GM21786 (cell line): ENCODE measurements around the gene EWSR1.

Experiments used
- ATAC-seq: cut with Tn5 transposase; IDR thresholded peaks from one replicate; pipeline ENCODE4 v1.9.1; 2021; ENCODE audit not compliant: unreplicated experiment

Gene EWSR1

DNA sequence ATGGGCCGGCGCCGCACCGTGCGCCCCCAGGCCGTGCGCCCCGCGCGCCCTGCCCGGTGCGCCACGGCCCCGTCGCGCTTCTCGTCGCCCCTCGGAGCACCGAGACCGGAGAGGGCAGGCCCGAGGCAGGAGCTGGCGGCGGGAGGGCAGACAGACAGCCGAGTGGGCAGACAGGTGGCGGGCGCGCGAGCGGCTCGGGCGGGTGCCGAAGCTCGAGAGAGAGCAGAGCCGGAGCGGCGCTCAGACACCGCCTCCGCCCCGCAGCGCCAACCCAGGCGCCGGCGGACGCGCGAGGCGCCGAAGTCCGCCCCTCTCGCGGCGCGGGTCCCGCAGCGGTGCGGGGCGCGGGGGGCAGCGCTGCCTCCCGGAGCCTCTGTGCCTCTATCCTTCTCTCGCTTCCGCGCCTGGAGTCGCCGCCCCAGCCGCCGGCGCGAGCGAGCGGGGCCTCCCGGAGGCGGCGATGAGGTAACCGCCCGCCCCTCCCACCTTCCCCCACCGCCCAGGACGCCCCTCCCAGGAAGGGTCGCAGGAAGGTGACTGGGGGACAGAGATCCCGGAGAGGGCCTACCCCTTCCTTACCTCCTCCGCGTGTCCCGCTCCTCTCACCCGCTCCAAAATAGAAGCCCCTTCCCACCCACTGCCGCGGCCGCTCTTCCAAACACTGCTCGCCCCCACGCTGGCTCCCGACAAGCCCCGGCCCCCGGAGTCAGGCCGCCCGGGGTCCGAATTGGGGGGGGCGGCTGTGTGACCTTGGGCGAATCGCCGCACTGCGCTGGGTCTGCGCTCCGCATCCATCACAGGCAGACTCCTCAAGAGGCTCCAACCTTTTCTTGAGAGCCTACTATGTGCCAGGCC is 47.4 kb downstream of the EWSR1 start, which contains the start of gene RASL10A:
Gene RASL10A, minus strand, starts transcription at position 412 of the 855 bp plus-strand sequence. CDS start 451 bp downstream, outside the sequence.
- ATAC-seq: no peak

DNA sequence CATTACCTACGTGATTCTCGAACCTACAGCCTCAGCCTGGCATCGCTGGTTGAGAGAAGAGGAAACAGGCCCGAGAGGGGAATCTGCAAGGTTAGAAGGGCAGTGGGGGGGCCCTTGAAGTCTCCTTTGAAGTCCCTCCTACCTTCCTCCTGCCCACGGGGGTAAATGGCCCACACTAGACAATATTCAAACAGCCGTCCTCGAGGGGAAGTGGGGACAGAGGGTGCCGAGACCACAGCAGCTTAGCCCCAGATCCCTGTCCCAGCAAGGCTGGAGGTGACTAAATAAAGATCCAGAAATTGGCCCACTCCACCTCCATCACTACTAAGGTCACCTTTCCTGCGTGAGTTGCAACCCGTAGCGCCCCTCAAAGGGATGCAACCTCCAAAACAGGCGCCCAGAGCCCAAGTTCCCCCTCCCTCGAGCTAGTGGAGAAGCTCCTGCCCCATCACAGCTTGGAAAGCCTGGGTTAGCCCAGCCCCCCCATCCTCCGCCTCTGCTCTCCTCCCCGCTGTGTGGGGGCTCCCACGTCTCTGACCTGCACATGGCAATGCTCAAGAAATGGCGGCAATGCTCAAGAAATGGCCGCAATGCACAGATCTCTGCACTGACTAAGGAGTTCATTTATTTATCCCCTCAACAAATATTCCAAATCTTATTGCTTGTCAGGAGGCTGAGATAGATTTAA is 48.2 kb downstream of the EWSR1 start:
- ATAC-seq: no peak

DNA sequence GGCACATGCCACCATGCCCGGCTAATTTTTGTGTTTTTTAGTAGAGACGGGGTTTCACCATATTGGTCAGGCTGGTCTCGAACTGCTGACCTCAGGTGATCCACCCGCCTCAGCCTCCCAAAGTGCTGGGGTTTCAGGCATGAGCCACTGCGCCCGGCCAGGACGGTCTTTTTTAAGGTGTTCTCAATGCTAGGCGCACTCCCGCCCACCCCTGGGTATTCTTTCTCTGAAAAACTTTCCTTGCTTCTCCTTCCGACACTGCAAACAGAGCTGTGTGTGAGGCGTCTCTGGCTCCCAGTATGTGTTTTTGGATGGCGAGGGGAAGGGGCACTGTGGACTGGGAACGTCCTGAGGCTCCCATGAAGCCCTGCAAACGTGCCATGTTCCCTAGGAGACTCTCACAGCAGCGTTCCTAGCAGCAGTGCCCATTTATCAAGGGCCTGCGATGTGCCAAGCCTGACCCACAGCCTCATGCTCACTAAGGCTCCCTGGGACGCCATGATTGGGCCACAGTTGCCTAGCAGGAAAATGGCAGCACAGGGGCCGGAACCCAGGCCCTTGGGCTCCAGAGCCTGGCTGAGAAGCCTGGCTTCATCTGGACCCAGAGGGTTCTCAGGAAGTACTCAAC is 49.9 kb downstream of the EWSR1 start:
- no peak for ATAC-seq

DNA sequence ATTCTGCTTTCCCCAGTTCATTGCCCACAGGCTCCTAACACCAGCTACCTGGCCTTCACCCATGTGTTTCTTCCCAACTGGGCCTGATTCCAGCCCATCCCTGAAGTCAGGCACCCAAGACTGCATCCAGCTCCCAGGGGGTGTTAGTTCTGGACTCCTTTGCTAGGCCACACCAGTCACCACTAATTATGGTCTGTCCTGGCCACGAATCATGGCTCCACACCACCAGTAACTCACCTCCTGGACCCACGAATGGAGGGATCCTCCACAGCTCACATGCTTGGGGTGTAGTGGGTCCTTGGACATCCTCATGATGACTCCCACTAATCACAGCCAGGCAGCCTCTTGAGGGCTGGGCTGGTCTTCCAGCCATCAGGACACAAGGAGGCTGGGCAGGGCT is 51.0 kb downstream of the EWSR1 start:
- ATAC-seq: no peak

DNA sequence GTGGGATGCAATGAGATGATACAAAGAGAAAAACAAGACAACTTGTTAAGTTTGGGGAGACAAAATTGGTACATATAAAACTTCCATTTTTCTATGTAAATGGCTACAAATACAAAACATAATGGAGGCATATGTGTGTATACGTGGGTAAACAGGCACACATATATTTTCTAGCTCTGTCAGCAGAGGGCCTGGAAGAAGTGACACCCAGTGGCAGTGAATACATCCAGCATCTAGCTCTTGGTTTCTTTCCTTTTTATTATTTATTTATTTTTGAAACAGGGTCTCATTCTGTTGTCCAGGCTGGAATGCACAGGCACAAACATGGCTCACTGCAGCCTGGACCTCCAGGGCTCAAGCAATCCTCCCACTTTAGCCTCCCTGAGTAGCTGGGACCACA is 52.5 kb downstream of the EWSR1 start:
- no peak for ATAC-seq

DNA sequence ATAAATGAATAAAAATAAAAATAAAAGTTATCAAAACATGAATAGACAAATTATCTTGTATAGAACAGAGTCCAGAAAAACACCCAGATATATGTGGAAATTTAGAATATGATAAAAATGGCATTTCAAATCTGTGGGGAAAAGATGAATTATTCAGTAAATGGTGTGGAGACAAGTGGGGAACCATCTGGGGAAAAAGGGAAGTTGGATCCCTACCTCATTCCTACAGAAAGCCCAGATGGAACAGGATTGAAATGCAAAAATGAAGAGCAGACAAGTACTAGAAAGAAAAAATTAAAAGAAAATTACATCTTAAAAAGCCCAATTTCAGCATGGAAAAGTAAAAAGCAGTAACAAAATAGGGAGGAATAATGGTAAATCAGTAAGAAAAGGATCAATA is 55.6 kb downstream of the EWSR1 start:
- no peak for ATAC-seq

DNA sequence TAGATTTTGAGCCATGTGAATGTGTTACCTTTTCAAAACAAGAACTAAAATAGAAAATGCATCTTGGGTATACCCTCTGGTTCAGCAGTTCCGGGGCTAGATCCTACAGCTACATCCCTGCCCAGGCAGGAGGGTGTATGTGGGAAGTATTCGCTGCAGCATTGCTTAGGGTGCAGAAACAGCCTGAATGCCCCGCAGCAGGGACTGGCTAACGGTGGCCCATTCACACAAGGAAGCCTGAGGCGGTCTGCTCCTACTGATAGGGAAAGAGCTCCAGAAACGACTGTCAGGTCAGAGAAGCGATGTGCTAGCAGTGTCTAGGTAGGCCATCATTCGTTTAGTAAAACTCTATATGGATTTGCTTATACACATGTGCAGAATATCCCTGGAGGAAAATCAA is 57.3 kb downstream of the EWSR1 start:
- ATAC-seq: no peak

DNA sequence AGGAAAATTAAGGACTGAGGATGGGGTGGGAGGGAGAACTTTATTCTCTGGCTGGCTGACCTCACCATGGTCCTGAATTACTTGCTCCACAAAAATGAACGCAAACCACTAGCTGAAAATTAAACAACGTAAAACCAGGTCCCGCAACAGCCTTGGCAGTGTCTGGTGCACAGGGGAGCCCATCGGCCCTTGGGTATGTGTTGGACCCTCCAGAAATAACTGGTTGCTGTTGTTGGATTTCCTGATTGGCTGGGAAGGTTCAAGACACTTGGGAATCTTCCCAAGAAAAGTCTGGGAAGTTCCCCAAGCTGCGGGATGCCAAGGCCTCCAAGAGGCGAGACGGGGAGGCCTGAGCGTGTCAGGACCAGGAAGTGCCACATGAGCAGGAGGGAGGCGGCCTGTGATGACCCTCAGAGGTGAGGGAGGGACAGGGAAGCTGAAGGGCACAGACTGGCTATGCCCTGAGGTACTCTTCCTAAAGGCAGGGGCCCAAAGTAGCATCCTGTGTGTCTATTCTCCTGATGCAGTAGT is 57.8 kb downstream of the EWSR1 start:
- no peak for ATAC-seq

DNA sequence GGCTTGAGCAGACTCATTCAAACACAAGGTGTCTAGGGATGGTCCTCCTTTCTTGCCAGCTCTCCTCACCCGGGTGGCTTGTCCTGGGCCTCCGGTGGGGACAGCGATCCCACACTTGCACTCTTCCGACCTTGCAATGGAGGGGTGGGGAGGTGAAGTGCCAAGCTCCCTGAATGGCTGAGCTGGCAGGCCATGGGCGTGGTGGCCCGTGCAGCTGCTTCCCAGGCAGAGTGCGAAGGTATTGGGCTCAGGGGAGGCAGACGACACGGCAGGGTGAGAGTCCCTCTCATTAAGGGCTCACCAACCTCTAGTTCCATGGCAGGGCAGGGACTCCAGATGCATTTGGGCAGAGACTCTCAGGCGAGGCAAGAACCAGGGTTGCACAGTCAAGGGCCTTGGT is 58.4 kb downstream of the EWSR1 start:
- ATAC-seq: no peak

DNA sequence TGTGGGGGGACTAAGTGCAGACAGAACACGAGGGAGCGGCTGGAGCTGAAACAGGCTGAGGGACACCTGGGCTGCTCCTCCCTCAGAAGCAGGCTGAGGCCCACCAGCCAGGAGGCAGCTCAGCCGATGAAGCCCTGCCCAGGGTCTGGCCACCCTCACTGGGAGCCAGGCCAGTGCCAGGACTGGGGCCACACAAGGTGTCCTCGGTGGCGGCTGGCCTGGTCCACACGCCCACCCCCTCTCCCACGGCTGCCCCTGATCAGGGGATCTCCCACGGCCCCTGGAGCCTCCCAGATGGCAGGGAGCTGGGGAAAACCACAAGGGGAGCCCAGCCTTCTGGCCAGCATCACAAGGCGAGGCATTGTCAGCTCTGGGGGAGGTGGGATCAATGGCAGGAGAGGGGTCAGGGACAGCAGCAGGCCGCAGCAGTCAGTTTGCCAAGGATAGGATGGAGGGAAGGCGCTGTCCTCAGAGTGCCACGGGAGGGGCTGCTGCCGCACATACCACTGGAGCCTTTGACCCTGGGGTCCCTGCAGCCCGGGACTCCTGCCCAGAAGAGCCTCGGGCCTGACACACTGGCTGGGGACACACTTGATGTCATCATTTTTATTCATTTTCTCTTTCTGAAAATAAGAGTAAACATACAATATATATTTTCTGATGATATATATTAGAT is 59.2 kb downstream of the EWSR1 start:
- no peak for ATAC-seq

DNA sequence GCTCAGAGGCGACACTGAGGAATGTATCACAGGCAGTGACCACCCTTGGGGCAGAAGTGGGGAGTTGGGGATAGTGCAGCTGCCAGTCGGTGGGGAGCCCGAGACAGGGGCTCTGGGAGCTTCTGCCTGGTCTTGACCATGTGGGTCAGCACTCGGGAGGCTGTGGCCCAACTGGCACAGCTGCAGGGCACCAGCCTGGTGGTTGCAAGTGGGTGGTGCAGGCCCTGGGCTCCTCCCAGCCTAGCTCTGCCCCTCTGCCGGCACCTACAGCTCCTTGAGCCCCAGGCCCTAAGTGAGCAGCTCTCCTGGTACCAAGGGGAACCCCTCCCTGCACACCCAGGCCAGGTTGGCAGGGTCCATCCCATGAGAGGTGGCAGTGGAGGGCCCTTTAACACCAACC is 60.0 kb downstream of the EWSR1 start:
- no peak for ATAC-seq

DNA sequence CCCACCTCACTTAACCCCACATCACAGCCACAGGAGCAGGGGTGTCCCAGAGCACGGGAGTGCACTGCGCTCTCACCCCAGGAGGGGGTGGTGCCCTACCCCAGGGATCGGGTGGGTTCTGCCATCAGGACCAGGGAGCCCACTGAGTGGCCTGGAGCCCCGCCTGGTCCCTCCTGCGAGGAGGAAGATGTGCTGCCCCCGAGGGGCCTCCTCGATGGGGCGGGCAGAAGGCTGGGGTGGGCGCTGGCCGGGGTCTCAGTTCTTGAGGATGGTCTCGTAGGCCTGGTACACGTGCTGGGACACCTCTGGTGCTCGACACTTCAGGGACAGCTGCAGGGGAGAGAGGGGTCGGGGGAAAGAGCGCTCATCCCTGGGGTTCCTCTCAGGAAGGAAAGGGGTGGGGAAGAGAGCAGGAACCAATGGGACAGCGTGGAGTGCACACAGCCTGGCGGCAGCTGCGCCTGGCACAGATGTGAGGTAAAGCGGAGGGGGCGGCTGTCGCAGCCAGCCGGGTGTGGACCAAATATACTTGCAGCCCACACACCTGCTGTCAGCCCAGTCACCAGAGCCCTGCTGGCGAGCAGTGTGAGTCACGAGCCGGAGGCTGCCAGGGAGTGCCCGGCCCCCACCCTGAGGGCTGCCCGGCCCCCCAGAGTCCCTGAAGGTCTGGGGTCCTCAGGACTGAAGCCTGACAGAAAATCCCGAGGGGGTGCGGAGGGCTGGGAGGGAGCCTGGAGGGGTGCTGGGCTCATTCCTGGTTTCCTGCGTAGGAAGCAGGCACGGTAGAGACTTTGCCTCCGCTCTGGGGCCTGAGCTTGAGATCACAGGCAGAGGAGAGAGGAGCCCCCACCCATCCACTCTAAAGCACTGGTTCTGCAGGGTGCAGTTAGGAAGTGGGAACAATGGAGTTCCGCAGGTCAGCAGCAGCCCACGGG is 60.8 kb downstream of the EWSR1 start:
- no peak for ATAC-seq

DNA sequence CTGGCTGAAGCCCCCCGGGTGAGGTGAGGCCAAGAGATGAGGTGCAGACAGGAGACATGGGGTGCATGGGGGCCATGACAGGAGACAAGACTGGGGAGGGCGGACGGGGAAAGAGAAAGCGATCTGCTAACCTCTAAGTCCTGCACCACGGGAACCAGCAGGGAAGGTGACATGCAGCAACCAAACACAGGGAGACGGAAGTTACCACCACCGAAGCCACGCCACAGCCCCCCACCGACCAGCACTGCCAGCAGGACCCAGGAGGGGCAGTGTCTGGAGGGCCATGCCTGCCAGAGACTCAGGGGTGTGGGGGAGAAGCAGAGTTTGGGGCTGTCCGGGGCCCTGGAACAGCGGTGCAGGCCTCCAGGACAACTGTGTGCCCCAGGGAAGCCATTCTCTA is 61.5 kb downstream of the EWSR1 start:
- ATAC-seq: no peak

DNA sequence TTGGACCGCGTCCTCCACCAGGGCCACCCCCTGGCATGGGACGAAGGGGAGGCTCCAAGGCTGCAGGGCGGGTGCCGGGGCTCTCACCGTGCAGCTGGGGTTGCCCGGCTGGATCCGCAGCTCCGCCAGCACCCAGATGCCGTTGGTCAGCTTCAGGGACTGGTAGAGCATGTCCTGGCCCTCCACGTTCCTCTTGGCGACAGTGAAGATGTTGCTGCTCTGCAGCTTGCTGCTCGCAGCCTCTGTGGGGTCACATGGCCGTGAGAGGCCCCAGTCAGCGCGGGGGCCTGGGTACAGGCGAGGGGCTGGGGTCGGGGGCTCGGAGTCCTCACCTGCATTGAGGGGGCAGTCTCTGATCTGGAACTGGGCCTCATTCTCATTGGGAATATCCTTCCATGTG is 62.2 kb downstream of the EWSR1 start:
- no peak for ATAC-seq

DNA sequence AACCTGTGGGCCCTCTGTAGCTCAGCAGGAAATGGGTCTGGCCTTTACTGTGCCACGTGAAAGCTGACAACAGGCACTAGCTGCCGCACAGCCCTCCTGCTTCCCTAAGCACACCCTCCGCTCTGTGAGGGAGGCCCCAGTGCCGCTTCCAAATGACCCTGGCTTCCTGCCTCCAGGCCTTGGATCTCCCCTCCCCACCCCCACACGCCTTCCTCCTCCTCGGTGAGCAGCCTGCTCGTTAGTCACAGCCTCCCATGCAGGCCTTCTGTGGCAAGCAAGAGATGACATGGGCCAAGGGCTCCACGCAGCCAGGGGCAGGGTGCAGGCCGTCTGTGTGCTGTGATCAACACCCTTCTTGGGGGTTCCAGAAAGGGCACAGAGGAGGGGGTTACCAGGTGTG is 62.7 kb downstream of the EWSR1 start:
- ATAC-seq: no peak

DNA sequence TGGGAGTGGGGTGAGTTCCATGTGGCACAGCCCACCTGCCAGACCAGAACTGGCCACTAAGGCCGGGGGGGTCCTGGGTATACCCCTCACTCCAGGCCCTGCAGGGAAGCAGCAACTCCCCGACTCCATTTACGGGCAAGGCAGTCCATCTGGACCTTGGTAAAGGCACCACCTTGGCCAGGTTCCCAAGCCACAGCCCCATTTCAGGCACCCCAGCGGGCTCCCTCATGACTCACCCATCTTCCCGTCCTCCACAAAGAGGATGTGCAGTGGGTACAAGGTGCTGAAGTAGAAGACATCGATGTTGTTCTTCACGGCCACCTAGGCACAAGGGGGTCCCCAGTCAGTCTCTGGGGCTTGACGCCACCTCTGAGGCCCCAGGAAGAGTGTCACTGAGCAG is 63.1 kb downstream of the EWSR1 start:
- no peak for ATAC-seq

DNA sequence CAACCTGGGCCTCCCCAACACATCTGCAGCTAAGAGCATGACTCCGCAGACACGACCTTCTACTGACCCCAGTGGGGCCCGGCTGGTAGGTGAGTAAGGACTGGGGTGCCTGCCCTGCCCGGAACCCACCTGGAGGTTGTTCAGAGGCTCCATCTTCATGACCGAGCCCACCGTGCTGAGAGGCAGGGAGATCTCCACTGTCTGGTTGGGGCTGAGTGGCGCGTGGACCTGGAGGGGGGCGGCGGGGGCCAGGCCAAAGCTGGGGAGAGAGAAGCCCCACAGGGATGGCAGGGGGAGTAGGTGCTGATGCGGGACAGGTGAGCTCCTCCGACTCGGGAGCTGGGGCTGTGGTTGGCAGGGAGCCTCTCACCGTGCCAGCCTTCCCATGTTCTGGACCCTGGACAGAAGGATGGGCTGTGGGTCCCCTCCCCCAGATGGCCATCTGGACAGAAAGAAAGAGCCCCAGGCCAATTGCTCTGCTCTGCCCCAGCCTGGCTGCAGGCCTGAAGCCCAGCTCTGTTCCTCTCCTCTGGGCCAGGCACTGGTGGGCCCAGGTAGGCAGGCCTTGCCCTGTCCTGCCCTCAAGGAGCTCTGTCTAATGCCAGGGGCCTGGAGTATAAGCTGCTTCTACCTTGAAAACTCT is 63.7 kb downstream of the EWSR1 start:
- no peak for ATAC-seq

DNA sequence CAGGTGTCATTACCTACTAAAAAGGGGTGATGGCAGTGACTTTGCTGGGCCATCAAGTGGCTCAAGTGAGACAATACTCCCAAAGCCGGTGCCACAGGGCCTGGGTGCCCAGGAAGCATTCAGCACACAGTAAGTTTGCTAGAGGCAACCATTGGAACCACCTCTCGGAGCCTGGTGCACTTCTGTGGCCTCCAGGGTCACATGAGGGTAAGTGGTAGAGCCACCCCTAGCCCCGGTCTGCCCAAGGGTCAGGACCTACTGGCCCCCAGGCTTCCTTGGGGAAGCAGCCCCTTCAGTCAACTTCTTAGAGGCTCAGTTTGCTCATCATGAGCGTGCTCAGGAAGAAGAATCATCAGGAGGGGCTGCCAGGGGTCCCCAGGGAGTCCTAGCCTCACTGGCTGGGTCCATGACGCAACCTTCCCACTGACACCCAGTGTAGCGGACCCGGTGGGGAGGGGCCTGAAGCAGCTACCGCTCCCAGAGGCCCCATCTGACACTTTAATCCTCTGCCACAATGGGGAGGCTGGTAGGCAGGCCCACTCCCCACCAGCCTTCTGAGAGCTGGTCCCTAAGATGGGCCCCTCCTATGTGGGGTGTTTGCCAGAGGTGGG is 64.9 kb downstream of the EWSR1 start:
- ATAC-seq: no peak

DNA sequence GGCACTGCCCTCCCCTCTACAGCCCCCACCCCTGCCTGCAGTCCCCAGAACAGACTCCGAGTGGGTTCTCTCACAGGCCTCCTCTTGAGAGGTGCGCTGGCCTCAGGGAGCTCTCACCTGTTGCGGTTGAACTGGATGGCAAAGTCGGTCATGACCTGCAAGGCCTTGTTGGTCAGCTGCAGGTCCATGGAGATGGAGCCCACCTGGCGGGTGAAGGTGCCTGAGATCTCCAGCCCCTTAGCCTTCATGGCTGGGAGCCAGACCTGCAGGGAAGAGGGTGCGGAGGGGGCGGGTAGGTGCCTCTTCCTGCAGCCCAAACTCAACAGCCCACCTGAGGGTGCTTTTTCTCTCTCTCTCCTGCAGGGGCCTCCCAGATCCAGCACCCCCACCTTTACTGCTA is 66.1 kb downstream of the EWSR1 start:
- no peak for ATAC-seq
